HCT116 (cell line): ENCODE data around the gene LCN6. TPM values are rescaled to one million over a fixed set of nuclear protein-coding genes. Genes with fewer than 3 reads are reported as not detected.

Source experiments
- ATAC-seq: fragments of 200-7000 bp; cut with Tn5 transposase; 2 replicates; pipeline ENCODE4 v1.9.1; 2020; ENCODE audit warnings: mild to moderate bottlenecking, moderate library complexity
- BruUV-seq: library from RNA; stranded (reverse); fragments of 400-500 nt; replicated peaks from 2 replicates; lab custom pipeline; 2021; lab: Mats Ljungman, UMichigan
- CTCF ChIA-PET: fragments of 300-600 bp; sonication (Branson Sonifier 250); formaldehyde crosslinking; loops from one replicate; lab custom pipeline; 2021; ENCODE audit warnings: antibody characterized with exemption; lab: Charles Lee
- POLR2A ChIA-PET: fragments of 300-600, 350-600 bp; sonication (Branson Sonifier 250); formaldehyde crosslinking; loops from one replicate; lab custom pipeline; 2021; ENCODE audit warnings: antibody characterized with exemption; lab: Charles Lee
- RAD21 ChIA-PET, 2 experiments: fragments of 300-600 bp; sonication (Branson Sonifier 250); formaldehyde crosslinking; loops; one replicate each; lab custom pipeline; 2023; ENCODE audit warnings: low total read pairs in 2 of 2; ENCODE audit not compliant: uncharacterized antibody in 2 of 2, unreplicated experiment in 2 of 2, low non-redundant PET in 1 of 2; lab: Charles Lee
- DNase-seq: peaks from one replicate; pipeline ENCODE4 v3.0.0-alpha.2; 2010; ENCODE audit warnings: low read depth, low spot score
- H2AFZ ChIP-seq: fragments of 200-600 bp; shearing (Covaris generic), sonication (generic); 2 replicates; pipeline ENCODE4 v1.6.1; 2017; ENCODE audit warnings: low read depth, mixed run types, mixed read lengths, antibody characterized with exemption, low read length; ENCODE audit not compliant: poor library complexity, severe bottlenecking
- H3K27ac ChIP-seq: 2 replicates; pipeline ENCODE4 v1.5.1; 2012; ENCODE audit warnings: low read depth, low read length
- H3K27me3 ChIP-seq: fragments of 200-600 bp; sonication (generic); 2 replicates; pipeline ENCODE4 v1.6.1; 2016; ENCODE audit warnings: mixed run types, low read length, mixed read lengths; ENCODE audit not compliant: insufficient read depth
- H3K36me3 ChIP-seq, 2 experiments: fragments of 200-500 bp in 1 of 2; fragments of 200-600 bp in 1 of 2; sonication (Bioruptor generic) in 1 of 2; sonication (generic) in 1 of 2; 2 replicates each; pipeline versions ENCODE4 v1.5.1 to v1.6.1; 2014 to 2016; ENCODE audit warnings: low read length in 2 of 2, inconsistent platforms in 1 of 2, mixed read lengths in 1 of 2, mixed run types in 1 of 2; ENCODE audit not compliant: insufficient read depth in 2 of 2, control insufficient read depth in 1 of 2
- H3K4me1 ChIP-seq, 2 experiments: fragments of 200-600 bp in 1 of 2; sonication (generic) in 1 of 2; 2 replicates each; pipeline versions ENCODE4 v1.5.1 to v1.6.1; 2012 to 2017; ENCODE audit warnings: low read length in 2 of 2, inconsistent platforms in 1 of 2, mild to moderate bottlenecking in 1 of 2, mixed read lengths in 1 of 2, mixed run types in 1 of 2, moderate library complexity in 1 of 2; ENCODE audit not compliant: insufficient read depth in 2 of 2, control insufficient read depth in 1 of 2
- H3K4me2 ChIP-seq: fragments of 200-600 bp; sonication (generic); 2 replicates; pipeline ENCODE4 v1.6.1; 2017; ENCODE audit warnings: mixed run types, low read length, mixed read lengths
- H3K4me3 ChIP-seq, 2 experiments: fragments of 200-600 bp in 1 of 2; sonication (generic) in 1 of 2; replicated peaks in 1 of 2; 2 replicates each; pipeline ENCODE4 v1.5.1; 2011 to 2016; ENCODE audit warnings: low read length in 2 of 2, control low read depth in 1 of 2, low read depth in 1 of 2, mild to moderate bottlenecking in 1 of 2, mixed read lengths in 1 of 2, mixed run types in 1 of 2
- H3K79me2 ChIP-seq: fragments of 200-600 bp; sonication (generic); 2 replicates; pipeline ENCODE4 v1.6.1; 2017; ENCODE audit warnings: mild to moderate bottlenecking, mixed run types, low read length, moderate library complexity, mixed read lengths; ENCODE audit not compliant: insufficient read depth
- H3K9ac ChIP-seq: fragments of 200-600 bp; sonication (generic); 2 replicates; pipeline ENCODE4 v1.6.1; 2016; ENCODE audit warnings: low read length, mixed read lengths
- H3K9me2 ChIP-seq: fragments of 200-600 bp; sonication (generic), shearing (Covaris generic); 2 replicates; pipeline ENCODE4 v1.6.1; 2017; ENCODE audit warnings: mixed run types, mild to moderate bottlenecking, moderate library complexity; ENCODE audit not compliant: insufficient read depth
- H3K9me3 ChIP-seq, 2 experiments: fragments of 200-500 bp in 1 of 2; fragments of 200-600 bp in 1 of 2; sonication (Bioruptor generic) in 1 of 2; sonication (generic) in 1 of 2; 2 replicates each; pipeline ENCODE4 v1.6.1; 2014 to 2017; ENCODE audit warnings: low read length in 2 of 2, mixed read lengths in 2 of 2, inconsistent platforms in 1 of 2, low read depth in 1 of 2, mild to moderate bottlenecking in 1 of 2, mixed run types in 1 of 2, moderate library complexity in 1 of 2; ENCODE audit not compliant: control insufficient read depth in 1 of 2, insufficient read depth in 1 of 2
- H4K20me1 ChIP-seq: fragments of 200-600 bp; sonication (generic), shearing (Covaris generic); 2 replicates; pipeline ENCODE4 v1.6.1; 2017; ENCODE audit warnings: mixed run types, mild to moderate bottlenecking, moderate library complexity; ENCODE audit not compliant: insufficient read depth
- CBX3 ChIP-seq: IDR thresholded peaks from 2 replicates; pipeline ENCODE4 v1.6.1; 2012; ENCODE audit warnings: low read depth
- EGR1 ChIP-seq: IDR thresholded peaks from 2 replicates; pipeline ENCODE4 v1.6.1; 2012; ENCODE audit warnings: low read depth
- ELF1 ChIP-seq: IDR thresholded peaks from 2 replicates; pipeline ENCODE4 v1.6.1; 2012; ENCODE audit warnings: low read depth, borderline replicate concordance
- EZH2 ChIP-seq: fragments of 200-600 bp; sonication (generic); IDR thresholded peaks from 2 replicates; pipeline ENCODE4 v1.6.1; 2017; ENCODE audit warnings: antibody characterized with exemption, mixed run types
- EZH2phosphoT487 ChIP-seq: fragments of 200-600 bp; IDR thresholded peaks from 2 replicates; pipeline ENCODE4 v1.6.1; 2018; ENCODE audit warnings: antibody characterized with exemption, borderline replicate concordance
- SP1 ChIP-seq: IDR thresholded peaks from 2 replicates; pipeline ENCODE4 v1.6.1; 2012; ENCODE audit warnings: low read depth
- intact Hi-C: fragments of 100-400 bp; cut with micrococcal nuclease; formaldehyde crosslinking; loops from 2 replicates; pipeline ENCODE4 v1.10.0; 2022
- total RNA-seq: library from RNA; stranded (reverse); gene quantifications from one replicate; pipeline ENCODE4 v1.2.1, GENCODE V29; 2021; ENCODE audit not compliant: unreplicated experiment
- TF ChIP-seq, protein P1 (sequence below): IDR thresholded peaks from 2 replicates; pipeline ENCODE4 v1.6.1; 2012; ENCODE audit warnings: low read depth
- TF ChIP-seq, protein P2 (sequence below): IDR thresholded peaks from 2 replicates; pipeline ENCODE4 v1.6.1; 2011; ENCODE audit warnings: mild to moderate bottlenecking, low read length, moderate library complexity; ENCODE audit not compliant: insufficient replicate concordance; ENCODE audit errors: extremely low read depth

Gene LCN6
- total RNA-seq, 1 experiment from 2014 or later, result not detected

DNA sequence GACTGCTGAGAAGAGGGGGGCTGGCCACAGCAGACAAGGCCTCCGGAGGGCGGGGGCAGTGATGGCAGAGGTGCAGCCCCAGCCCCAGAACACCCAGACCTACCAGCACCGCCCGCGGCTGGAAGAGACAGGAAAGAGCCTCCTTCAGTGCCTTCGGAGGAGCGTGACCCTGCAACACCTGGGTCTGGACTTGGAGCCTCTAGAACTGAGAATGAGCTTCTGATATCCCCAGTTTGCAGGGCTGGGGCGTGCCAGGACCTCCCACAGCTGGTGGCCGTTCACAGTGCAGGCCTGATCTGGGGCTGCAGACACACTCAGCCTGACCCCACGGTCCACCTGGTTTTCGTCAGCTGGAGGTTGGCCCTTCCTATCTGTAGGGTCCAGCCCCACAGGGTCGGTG is 14.7 kb downstream of the LCN6 start:
- TF ChIP-seq, protein P1, sequence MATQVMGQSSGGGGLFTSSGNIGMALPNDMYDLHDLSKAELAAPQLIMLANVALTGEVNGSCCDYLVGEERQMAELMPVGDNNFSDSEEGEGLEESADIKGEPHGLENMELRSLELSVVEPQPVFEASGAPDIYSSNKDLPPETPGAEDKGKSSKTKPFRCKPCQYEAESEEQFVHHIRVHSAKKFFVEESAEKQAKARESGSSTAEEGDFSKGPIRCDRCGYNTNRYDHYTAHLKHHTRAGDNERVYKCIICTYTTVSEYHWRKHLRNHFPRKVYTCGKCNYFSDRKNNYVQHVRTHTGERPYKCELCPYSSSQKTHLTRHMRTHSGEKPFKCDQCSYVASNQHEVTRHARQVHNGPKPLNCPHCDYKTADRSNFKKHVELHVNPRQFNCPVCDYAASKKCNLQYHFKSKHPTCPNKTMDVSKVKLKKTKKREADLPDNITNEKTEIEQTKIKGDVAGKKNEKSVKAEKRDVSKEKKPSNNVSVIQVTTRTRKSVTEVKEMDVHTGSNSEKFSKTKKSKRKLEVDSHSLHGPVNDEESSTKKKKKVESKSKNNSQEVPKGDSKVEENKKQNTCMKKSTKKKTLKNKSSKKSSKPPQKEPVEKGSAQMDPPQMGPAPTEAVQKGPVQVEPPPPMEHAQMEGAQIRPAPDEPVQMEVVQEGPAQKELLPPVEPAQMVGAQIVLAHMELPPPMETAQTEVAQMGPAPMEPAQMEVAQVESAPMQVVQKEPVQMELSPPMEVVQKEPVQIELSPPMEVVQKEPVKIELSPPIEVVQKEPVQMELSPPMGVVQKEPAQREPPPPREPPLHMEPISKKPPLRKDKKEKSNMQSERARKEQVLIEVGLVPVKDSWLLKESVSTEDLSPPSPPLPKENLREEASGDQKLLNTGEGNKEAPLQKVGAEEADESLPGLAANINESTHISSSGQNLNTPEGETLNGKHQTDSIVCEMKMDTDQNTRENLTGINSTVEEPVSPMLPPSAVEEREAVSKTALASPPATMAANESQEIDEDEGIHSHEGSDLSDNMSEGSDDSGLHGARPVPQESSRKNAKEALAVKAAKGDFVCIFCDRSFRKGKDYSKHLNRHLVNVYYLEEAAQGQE, result no peak
- TF ChIP-seq CBX3 (no peak), EZH2phosphoT487 (no peak), SP1 (no peak), EZH2 (no peak), ELF1 (no peak), EGR1 (no peak)
- TF ChIP-seq, protein P2, sequence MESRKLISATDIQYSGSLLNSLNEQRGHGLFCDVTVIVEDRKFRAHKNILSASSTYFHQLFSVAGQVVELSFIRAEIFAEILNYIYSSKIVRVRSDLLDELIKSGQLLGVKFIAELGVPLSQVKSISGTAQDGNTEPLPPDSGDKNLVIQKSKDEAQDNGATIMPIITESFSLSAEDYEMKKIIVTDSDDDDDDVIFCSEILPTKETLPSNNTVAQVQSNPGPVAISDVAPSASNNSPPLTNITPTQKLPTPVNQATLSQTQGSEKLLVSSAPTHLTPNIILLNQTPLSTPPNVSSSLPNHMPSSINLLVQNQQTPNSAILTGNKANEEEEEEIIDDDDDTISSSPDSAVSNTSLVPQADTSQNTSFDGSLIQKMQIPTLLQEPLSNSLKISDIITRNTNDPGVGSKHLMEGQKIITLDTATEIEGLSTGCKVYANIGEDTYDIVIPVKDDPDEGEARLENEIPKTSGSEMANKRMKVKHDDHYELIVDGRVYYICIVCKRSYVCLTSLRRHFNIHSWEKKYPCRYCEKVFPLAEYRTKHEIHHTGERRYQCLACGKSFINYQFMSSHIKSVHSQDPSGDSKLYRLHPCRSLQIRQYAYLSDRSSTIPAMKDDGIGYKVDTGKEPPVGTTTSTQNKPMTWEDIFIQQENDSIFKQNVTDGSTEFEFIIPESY, result no peak
- H3K9me2 ChIP-seq, result no peaks in the 10 kb centered on the region
- H3K79me2 ChIP-seq, result peaks cover 14% of the 10 kb centered on the region; the same call in 1 of the 2 replicates
- POLR2A ChIA-PET, result no interaction called here
- RAD21 ChIA-PET, result no interaction called here
- no peaks in the 10 kb centered on the region for H3K36me3 ChIP-seq
- H3K9ac ChIP-seq, result no peak overlapping the region
- H4K20me1 ChIP-seq, result no peaks in the 10 kb centered on the region
- no TSS peak for BruUV-seq
- H3K9me3 ChIP-seq, result no peaks in the 10 kb centered on the region
- intact Hi-C loops, result no loop called here
- CTCF ChIA-PET, result no interaction called here
- H3K27me3 ChIP-seq, result no peaks in the 10 kb centered on the region
- H3K4me1 ChIP-seq, result peaks cover 4 to 12% of the 10 kb centered on the region in 2 experiments
- no peak overlapping the region for H3K27ac ChIP-seq
- ATAC-seq, result no peak
- no peak overlapping the region for H2AFZ ChIP-seq
- no peak for DNase-seq
- no peak overlapping the region for H3K4me3 ChIP-seq
- H3K4me2 ChIP-seq, result no peak overlapping the region
